Jurkat, Clone E6-1 (cell line): ENCODE measurements around the gene KCNAB2.

Experiments used
- DNase-seq: peaks from one replicate; pipeline ENCODE4 v3.0.0-alpha.2; 2011; ENCODE audit warnings: low read depth, low spot score
- H3K4me3 ChIP-seq: 2 replicates; pipeline ENCODE4 v1.5.1; 2011; ENCODE audit warnings: mild to moderate bottlenecking, low read length, control low read depth, moderate library complexity

Gene KCNAB2

GRCh38 chr1:6090996-6091822 is 45.5 kb downstream of the KCNAB2 start:
- no peak for DNase-seq
- H3K4me3 ChIP-seq: no peak overlapping the region

GRCh38 chr1:6091823-6092109 is 46.1 kb downstream of the KCNAB2 start:
- no peak overlapping the region for H3K4me3 ChIP-seq
- no peak for DNase-seq

GRCh38 chr1:6092211-6092610 is 46.5 kb downstream of the KCNAB2 start:
- DNase-seq: no peak
- no peak overlapping the region for H3K4me3 ChIP-seq

- DNase-seq: no peak
- no peak overlapping the region for H3K4me3 ChIP-seq
Measured at GRCh38 chr1:6093071-6093470, 47.4 kb downstream of the KCNAB2 start.

GRCh38 chr1:6093611-6094010 is 47.9 kb downstream of the KCNAB2 start:
- no peak overlapping the region for H3K4me3 ChIP-seq
- DNase-seq: no peak

- no peak for DNase-seq
- H3K4me3 ChIP-seq: no peak overlapping the region
Measured at GRCh38 chr1:6094246-6094645, 48.6 kb downstream of the KCNAB2 start.

GRCh38 chr1:6094801-6095505 is 49.3 kb downstream of the KCNAB2 start:
- no peak for DNase-seq
- H3K4me3 ChIP-seq: no peak overlapping the region

GRCh38 chr1:6095511-6096242 is 50.0 kb downstream of the KCNAB2 start:
- no peak for DNase-seq
- no peak overlapping the region for H3K4me3 ChIP-seq

- DNase-seq: no peak
- H3K4me3 ChIP-seq: no peak overlapping the region
Measured at GRCh38 chr1:6096243-6097116, 50.8 kb downstream of the KCNAB2 start.

- H3K4me3 ChIP-seq: no peak overlapping the region
- DNase-seq: no peak
Measured at GRCh38 chr1:6097117-6097595, 51.5 kb downstream of the KCNAB2 start.

GRCh38 chr1:6097824-6098223 is 52.1 kb downstream of the KCNAB2 start:
- DNase-seq: no peak
- no peak overlapping the region for H3K4me3 ChIP-seq

GRCh38 chr1:6098303-6099215 is 52.9 kb downstream of the KCNAB2 start:
- DNase-seq: no peak
- H3K4me3 ChIP-seq: no peak overlapping the region

GRCh38 chr1:6099297-6099696 is 53.6 kb downstream of the KCNAB2 start:
- DNase-seq: no peak
- H3K4me3 ChIP-seq: no peak overlapping the region

- DNase-seq: no peak
- H3K4me3 ChIP-seq: no peak overlapping the region
Measured at GRCh38 chr1:6099787-6100765, 54.4 kb downstream of the KCNAB2 start.

GRCh38 chr1:6100861-6101783 is 55.4 kb downstream of the KCNAB2 start:
- H3K4me3 ChIP-seq: no peak overlapping the region
- DNase-seq: no peak
